GM23338 (cell line): Measurements from ENCODE around the gene ETFRF1.

Experiments used
- CTCF ChIP-seq, 2 experiments: fragments of 200-600 bp in 1 of 2; sonication (generic) in 1 of 2; conservative IDR thresholded peaks; 2 replicates each; pipeline versions ENCODE4 v1.5.1 to v1.6.1; 2016 to 2017; ENCODE audit warnings: antibody characterized with exemption in 2 of 2, low read depth in 2 of 2, mild to moderate bottlenecking in 2 of 2, moderate library complexity in 1 of 2
- EZH2 ChIP-seq: fragments of 200-600 bp; sonication (generic); IDR thresholded peaks from one replicate; pipeline ENCODE4 v1.8.0; 2017; ENCODE audit warnings: antibody characterized with exemption, mild to moderate bottlenecking, low read depth; ENCODE audit not compliant: unreplicated experiment
- POLR2AphosphoS5 ChIP-seq: IDR thresholded peaks from 2 replicates; pipeline ENCODE4 v1.6.1; 2016; ENCODE audit warnings: antibody characterized with exemption, low read depth
- STAT1 ChIP-seq: IDR thresholded peaks from one replicate; pipeline ENCODE4 v1.6.1; 2016; ENCODE audit warnings: antibody characterized with exemption; ENCODE audit not compliant: unreplicated experiment
- ZNF114 ChIP-seq: fragments of 250-450 bp; sonication (Bioruptor Pico); IDR thresholded peaks from 2 replicates; pipeline ENCODE4 v1.5.0; 2020; ENCODE audit warnings: mild to moderate bottlenecking, moderate library complexity
- ZNF331 ChIP-seq: fragments of 250-450 bp; sonication (Bioruptor Pico); IDR thresholded peaks from 2 replicates; pipeline ENCODE4 v1.5.0; 2020; ENCODE audit warnings: low read depth, mild to moderate bottlenecking, moderate library complexity

GRCh38 chr12:25243680-25243990 is 48.6 kb downstream of the ETFRF1 start:
- TF ChIP-seq EZH2, result no peak
- no peak for TF ChIP-seq ZNF114 (CRISPR knock-in tag)
- no peak for TF ChIP-seq CTCF (conservative IDR thresholded peaks at IDR 0.05; ENCODE audit: low read depth in 2 of 2)
- TF ChIP-seq STAT1, result no peak
- no peak for TF ChIP-seq ZNF331 (CRISPR knock-in tag)
- TF ChIP-seq POLR2AphosphoS5, result no peak
